Measurements from ENCODE around the gene CREB3L2.
"Not testable (repeated sequence)": the region's sequence is repeated elsewhere in the genome, so short reads cannot be mapped to it uniquely, and the experiment has no call there.

GRCh38 chr7:137832990-137833389, 168.9 kb downstream of the CREB3L2 start:
- TF ChIP-seq CTCF (IDR thresholded peaks at IDR 0.05; ENCODE audit: insufficient read depth, low read length); GABPA (IDR thresholded peaks at IDR 0.05; ENCODE audit: low read depth); POLR2AphosphoS5 (IDR thresholded peaks at IDR 0.05; ENCODE audit: low read depth): not testable (repeated sequence)

Data from HL-60 (cell line).